Mammary epithelial cell (primary cell): ENCODE results near the gene ARNT2.

Source experiments
- EZH2 ChIP-seq: IDR thresholded peaks from 2 replicates; pipeline ENCODE4 v1.6.1; 2012; ENCODE audit warnings: low read length, inconsistent platforms, borderline replicate concordance
- TF ChIP-seq, protein P1 (sequence below), 2 donors: IDR thresholded peaks in 1 of 2; conservative IDR thresholded peaks in 1 of 2; 2 replicates each; pipeline ENCODE4 v1.5.1; 2011 to 2012; ENCODE audit warnings: inconsistent platforms in 2 of 2, low read length in 2 of 2, mild to moderate bottlenecking in 2 of 2, control low read depth in 1 of 2, low read depth in 1 of 2; ENCODE audit not compliant: insufficient read depth in 1 of 2; ENCODE audit errors: extremely low read depth in 1 of 2

DNA sequence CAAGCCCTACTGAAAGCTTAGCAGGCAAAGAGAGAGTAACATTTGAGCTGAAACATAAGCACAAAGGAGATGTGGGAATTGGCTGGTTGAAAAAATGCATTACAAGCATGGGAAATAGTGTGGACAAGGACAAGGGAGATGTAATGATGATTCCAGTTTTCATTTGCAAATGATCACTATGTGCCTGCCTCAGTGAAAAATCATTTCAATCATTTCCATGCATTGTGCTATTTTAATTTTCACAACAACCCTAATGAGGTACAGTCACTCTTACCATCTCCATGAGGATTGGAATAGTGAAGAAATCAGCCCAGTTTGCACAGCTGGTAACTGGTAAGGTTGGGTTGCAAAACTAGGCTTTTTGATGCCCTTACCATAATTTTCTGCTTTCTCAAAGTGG is 123.2 kb downstream of the ARNT2 start:
- TF ChIP-seq, protein P1, sequence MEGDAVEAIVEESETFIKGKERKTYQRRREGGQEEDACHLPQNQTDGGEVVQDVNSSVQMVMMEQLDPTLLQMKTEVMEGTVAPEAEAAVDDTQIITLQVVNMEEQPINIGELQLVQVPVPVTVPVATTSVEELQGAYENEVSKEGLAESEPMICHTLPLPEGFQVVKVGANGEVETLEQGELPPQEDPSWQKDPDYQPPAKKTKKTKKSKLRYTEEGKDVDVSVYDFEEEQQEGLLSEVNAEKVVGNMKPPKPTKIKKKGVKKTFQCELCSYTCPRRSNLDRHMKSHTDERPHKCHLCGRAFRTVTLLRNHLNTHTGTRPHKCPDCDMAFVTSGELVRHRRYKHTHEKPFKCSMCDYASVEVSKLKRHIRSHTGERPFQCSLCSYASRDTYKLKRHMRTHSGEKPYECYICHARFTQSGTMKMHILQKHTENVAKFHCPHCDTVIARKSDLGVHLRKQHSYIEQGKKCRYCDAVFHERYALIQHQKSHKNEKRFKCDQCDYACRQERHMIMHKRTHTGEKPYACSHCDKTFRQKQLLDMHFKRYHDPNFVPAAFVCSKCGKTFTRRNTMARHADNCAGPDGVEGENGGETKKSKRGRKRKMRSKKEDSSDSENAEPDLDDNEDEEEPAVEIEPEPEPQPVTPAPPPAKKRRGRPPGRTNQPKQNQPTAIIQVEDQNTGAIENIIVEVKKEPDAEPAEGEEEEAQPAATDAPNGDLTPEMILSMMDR (conservative IDR thresholded peaks at IDR 0.05 in 1 of 2, IDR thresholded peaks at IDR 0.05 in 1 of 2; ENCODE audit: extremely low read depth in 1 of 2, insufficient read depth in 1 of 2, low read depth in 1 of 2, low read length in 2 of 2) = no peak
- no peak for TF ChIP-seq EZH2
